Activated T-helper 1 cell treated with anti-CD3 and anti-CD28 coated beads, Interleukin-2, amount 50 U/mL, for 16 hours (primary cell): ENCODE measurements around the gene GORAB.

Experiments used
- DNase-seq, 2 donors: peaks; one replicate each; pipeline ENCODE4 v3.0.0-alpha.2; 2020; ENCODE audit warnings: low read depth in 1 of 2, low spot score in 1 of 2

GORAB gene, protein sequence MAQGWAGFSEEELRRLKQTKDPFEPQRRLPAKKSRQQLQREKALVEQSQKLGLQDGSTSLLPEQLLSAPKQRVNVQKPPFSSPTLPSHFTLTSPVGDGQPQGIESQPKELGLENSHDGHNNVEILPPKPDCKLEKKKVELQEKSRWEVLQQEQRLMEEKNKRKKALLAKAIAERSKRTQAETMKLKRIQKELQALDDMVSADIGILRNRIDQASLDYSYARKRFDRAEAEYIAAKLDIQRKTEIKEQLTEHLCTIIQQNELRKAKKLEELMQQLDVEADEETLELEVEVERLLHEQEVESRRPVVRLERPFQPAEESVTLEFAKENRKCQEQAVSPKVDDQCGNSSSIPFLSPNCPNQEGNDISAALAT

GRCh38 chr1:170531758-170532657, at the start of gene GORAB:
Gene GORAB, plus strand, starts transcription at chr1:170532166. Its CDS starts 58 bp downstream, at chr1:170532224.
- peak; percentile 63 to 75 for DNase-seq

DNA sequence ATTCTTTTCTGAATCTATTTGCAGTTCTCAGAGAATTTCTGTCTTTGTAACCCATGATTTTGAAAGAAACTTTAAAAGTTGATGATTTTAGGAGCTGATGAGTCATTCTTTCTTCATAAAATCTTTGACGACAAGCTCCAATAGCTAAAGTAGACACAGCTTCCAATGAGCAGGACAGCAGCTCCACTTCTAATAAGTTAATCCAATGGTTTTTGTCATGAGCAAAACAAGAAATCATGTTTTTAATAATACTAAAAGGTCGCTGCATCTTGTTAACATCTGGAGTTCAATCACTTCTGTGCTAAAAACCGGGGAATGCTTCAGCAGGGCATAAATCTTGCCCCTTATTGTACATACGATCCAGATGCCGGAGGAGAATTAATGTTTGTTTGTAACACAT, 48.9 kb upstream of the GORAB start:
- DNase-seq: no peak

- no peak for DNase-seq
These were observed 44.5 kb upstream of the GORAB start for GRCh38 chr1:170487503-170487902.

GRCh38 chr1:170491291-170491690, 40.7 kb upstream of the GORAB start:
- DNase-seq: no peak

- no peak for DNase-seq
These were observed 37.6 kb upstream of the GORAB start for GRCh38 chr1:170494369-170494768.

GRCh38 chr1:170495006-170495405, 37.0 kb upstream of the GORAB start:
- DNase-seq: no peak

DNA sequence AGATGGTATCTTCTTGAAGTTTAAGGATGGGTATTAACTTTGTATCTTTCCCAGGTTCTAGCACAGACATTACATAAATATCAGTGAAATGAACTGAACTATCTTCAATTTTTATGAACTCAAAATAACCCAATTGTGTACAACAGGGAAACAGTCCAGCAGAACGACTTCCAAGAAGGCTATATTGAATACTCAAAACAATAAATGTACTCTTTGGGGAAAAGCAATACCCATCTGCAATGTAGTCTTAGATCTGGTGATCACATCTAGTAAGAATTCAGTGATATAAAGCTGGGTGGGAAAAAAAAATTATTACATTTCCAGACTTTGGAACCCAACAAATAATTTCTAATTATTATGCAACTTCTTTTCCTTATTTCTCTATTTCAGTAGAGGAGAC, 33.1 kb upstream of the GORAB start:
- DNase-seq: no peak

- no peak for DNase-seq
These were observed 28.3 kb upstream of the GORAB start for GRCh38 chr1:170503665-170504064.

GRCh38 chr1:170510163-170510562, 21.8 kb upstream of the GORAB start:
- DNase-seq: no peak

DNA sequence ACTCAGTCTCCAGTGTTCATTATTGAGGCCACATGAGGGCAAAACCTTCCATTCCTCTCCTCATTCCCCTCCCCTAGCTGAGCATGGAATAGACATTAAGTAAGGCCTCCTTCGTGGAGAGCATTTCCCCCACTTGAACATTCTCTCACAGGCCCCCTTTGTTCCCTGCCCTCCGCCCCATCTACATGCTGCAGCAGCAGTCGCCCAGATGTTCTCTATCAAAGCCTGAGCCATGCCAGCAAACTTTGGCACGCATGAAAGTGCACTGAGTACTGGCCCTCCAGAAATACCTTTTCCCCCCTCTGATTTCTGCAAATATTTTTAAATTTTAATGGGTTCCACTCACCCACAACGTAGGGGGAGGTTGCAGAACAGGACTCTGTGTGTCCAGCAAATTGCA, 20.9 kb upstream of the GORAB start:
- no peak for DNase-seq

GRCh38 chr1:170513138-170513537, 18.8 kb upstream of the GORAB start:
- no peak for DNase-seq

DNA sequence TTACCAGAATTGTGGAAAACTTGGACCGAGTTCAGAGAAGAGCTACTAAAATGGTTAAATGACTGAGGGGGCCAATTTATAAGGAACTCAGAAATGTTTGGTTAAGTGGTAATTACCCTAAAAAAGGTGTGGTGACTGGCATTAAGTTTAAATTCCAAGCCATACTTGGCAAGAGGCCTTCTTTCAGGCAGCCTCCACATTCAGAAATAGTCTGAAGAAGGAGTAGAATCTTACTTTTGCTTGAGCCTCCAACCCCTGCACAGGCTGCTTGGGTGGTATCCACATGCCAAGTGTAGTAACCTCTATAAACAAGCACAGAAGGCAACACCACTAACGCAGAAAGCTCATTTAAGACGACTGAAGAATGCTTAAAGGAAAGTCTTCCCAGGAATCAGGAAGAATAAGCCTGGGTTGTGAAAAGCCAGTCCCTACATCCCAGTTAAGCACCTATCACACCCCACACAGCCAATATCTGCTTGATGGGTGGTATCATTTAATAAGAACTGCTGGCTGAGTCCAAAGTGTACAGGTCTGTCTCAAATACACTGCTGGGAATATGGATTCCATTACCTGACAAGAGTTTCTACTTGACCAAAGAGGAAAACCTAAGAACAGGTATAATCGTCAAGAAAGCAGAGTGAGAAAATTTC, 13.7 kb upstream of the GORAB start:
- no peak for DNase-seq

- DNase-seq: no peak
These were observed 13.0 kb upstream of the GORAB start for GRCh38 chr1:170518965-170519364.

GRCh38 chr1:170520601-170521000, 11.4 kb upstream of the GORAB start:
- DNase-seq: no peak

- DNase-seq: no peak
These were observed 10.1 kb upstream of the GORAB start for GRCh38 chr1:170521818-170522217.

DNA sequence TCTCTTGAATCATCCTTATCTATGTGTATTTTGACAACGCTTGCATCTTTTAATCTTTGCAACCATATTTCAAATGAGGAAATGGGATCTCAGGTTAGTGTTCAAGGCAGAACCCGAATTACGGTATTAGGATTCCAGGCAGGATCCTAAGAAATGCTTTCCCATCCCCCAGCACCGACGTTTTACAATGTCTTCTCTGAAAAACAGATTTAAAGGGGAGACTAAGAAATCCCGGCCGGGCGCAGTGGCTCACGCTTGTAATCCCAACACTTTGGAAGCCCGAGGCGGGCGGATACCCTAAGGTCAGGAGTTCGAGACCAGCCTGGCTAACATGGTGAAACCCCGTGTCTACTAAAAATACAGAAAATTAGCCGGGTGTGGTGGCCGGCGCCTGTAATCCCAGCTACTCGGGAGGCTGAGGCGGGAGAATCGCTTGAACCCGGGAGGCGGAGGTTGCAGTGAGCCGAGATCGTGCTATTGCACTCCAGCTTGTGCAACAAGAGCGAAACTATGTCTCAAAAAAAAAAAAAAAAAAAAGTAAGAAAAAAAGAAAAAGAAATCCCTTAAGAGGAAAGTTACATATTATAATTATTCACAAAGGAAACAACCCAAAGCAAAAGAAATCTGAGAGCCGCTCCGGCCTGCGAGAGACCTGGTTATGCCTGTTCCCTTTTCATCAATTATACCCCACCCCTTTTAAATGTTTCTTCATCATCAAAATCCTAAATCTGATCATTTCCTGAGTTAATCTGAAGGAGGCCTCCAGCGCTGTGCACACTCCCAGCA, 801 bp upstream of the GORAB start:
- DNase-seq: no peak

- no peak for DNase-seq
These were observed 1.3 kb downstream of the GORAB start for GRCh38 chr1:170533298-170533697.

DNA sequence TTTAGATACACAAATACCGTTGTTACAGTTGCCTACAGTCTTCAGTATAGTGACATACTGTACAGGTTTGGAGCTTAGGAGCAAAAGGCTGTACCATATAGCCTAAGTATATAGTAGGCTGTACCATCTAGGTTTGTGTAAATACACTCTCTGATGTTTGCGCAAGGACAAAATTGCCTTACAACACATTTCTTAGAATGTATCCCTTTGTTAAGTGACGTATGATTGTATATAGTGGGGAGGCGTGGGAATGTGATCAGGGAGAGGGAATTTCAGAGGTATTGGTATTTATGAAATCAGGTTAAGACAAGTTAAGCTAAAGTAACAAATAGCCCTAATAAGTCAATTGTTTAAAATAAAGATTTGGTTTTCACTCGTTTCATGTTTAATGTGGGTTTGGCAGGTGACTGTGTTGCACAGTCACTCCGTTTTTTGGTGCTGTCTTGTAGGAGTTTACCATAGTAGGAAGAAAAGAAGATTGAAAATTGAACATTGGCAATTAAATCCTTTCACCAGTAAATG, 2.7 kb downstream of the GORAB start:
- no peak for DNase-seq

DNA sequence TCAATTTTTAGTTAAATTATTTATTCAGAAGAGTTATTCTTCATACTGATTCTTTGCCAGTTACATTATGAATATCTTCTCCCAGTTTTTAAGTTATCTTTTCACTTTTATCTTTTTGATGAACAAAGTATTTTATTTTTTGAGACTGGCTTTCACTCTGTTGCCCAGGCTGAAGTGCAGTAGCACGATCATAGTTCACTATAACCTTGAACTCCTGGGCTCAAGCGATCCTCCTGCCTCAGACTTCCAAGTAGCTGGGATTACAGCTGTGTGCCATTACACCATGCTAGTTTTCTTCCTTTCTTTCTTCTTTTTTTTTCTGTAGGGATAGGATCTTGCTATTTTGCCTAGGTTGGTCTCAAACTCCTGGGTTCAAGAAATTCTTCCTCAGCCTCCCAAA, 3.5 kb downstream of the GORAB start:
- DNase-seq: no peak

GRCh38 chr1:170536924-170537551, 5.1 kb downstream of the GORAB start:
- no peak for DNase-seq
